GM21381 (cell line): Measurements from ENCODE around the gene CD300E.
"Not testable (repeated sequence)": the region's sequence is repeated elsewhere in the genome, so short reads cannot be mapped to it uniquely, and the experiment has no call there.

Source experiments
- ATAC-seq: cut with Tn5 transposase; IDR thresholded peaks from one replicate; pipeline ENCODE4 v1.9.1; 2021; ENCODE audit warnings: mild to moderate bottlenecking, moderate library complexity; ENCODE audit not compliant: unreplicated experiment

The CD300E gene

GRCh38 chr17:74636541-74637085 is 13.1 kb upstream of the CD300E start:
- not testable (repeated sequence) for ATAC-seq

GRCh38 chr17:74635418-74635817 is 11.9 kb upstream of the CD300E start:
- ATAC-seq: no peak

DNA sequence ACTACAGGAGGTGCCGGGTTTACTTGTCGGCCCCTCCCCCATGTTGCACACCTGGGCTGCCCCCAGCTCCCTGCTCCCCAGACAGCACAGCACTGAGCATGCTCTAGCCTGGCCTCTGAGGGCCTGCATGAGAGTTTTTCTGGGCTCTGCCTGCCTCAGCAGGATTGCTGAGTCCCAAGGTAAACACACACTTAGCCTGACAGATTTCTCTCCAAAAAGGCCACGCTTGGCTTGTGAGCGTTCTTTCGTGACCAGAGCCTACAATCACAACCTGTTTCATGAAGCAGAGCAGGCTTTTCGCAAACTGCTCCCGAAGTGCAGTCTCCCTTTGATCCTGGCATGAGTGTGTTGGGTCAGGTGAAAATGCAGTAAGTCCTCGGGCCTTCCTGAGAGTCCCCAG is 9.8 kb upstream of the CD300E start:
- ATAC-seq: no peak

DNA sequence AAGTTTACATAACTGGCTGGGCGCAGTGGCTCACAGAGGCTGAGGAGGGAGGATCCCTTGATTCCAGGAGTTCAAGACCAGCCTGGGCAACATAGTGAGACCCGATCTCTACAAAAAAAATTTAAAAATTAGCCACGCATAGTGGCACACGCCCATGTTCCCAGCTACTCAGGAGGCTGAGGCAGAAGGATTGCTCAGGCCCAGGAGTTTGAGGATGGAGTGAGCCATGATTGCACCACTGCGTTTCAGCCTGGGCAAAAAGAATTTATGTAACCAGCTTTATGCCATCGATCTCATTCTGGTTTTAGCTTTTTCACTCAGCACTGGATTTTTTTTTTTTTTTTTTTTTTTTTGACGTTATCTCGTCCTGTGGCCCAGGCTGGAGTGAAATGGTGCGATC is 9.1 kb upstream of the CD300E start:
- ATAC-seq: no peak

DNA sequence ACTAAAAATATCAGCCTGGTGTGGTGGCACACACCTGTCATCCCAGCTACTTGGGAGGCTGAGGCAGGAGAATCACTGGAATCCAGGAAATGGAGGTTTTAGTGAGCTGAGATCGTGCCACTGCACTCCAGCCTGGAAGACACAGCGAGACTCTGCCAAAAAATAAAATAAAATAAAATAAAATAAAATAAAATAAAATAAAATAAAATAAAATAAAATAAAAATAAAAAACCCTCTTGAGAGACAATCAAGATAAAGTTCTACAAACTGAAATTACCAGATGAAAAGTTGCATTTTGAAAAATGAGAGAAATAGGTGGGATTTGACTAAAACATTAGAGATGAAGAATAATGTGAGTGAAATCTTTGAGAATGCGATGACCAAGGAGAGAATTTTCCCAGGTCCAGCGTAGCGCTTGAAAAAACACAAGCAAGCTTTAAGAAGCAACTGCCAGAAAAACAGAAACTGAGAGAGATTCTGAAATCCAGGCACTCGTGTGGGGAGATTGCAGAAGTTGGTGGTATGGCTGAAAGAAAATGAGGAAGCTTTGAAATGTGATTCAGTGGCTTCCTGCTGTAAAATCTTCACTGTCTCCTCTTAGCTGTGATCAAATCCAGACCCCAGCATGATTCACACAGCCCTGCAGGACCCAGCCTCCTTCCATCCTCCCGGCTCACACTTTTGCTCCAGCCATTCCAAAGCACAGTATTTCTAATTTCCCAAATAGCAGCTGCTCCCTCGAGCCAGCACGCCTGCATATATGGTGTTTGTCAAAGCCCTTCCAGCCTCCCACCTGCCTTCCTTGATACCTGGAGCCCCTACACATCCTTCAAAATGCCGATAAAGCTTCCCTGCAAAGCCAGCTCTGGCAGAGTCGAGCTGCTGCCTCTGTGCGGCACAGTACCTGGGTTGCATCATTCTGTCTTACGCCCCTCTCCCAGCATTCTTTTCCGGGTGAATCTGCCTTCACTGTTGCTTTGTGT is 8.2 kb upstream of the CD300E start:
- ATAC-seq: no peak

GRCh38 chr17:74630251-74630650 is 6.7 kb upstream of the CD300E start:
- not testable (repeated sequence) for ATAC-seq

DNA sequence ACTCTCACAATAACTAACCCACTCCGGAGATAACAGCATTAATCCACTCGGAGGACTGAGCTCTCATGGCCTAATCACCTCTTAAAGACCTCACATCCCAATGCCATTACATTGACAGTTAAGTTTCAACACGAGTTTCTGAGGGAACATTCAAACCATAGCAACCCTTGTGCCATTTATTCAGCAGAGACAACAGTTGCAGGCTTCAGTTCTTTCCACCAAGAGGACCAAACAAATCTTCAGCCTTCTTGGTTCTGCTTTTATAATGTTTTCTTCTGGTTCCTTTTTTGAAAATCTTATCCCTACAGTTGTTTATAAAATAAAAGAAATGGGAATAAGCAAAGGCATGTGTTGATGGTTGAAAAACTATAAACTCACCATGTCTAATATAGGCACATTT is 2.1 kb upstream of the CD300E start:
- no peak for ATAC-seq

DNA sequence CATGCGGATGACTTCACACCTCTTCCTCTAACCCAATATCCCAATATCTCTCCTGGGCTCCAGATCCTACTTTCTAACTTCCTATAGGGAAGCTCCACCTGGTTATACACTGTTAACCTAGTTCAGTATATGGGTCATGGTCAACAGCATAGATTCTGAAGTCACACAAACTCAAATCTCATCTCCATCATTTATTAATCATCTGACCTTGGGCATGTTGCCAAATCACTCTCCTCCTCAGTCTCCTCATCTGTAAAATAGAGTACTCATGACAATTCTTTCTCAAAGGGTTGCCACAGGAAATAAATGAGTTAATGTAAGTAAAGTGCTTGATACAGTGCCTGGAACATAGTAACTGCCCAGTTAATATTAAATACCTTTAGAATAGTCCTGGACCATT is 593 bp upstream of the CD300E start:
- no peak for ATAC-seq

GRCh38 chr17:74619077-74619673 is 4.4 kb downstream of the CD300E start:
- ATAC-seq: no peak

GRCh38 chr17:74618451-74618850 is 5.1 kb downstream of the CD300E start:
- no peak for ATAC-seq

- no peak for ATAC-seq
Measured at GRCh38 chr17:74616696-74617095, 6.8 kb downstream of the CD300E start.

- ATAC-seq: no peak
Measured at GRCh38 chr17:74612046-74612445, 11.5 kb downstream of the CD300E start.

GRCh38 chr17:74610108-74610507 is 13.4 kb downstream of the CD300E start:
- no peak for ATAC-seq

DNA sequence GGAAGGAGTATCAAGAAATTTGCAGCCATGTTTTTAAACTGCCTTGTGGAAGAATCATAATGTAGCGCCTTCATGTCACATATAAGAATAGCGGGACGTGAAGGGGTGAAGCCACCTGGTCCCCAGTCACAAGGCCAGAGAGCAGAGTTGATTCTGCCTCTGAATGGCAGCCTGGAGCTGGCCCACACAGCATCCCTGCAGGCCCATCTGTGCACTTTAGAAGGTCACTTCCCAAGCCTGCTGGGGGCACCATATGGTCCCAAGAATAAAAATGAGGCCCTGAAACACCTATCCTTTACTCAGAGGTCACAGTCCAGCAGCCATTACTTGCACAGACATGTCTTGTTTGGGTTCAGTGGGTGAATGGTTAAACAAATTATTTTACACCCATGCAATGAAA is 15.0 kb downstream of the CD300E start:
- no peak for ATAC-seq

- ATAC-seq: no peak
Measured at GRCh38 chr17:74607221-74607620, 16.3 kb downstream of the CD300E start.

GRCh38 chr17:74606050-74606449 is 17.5 kb downstream of the CD300E start:
- no peak for ATAC-seq

GRCh38 chr17:74605361-74605760 is 18.2 kb downstream of the CD300E start:
- no peak for ATAC-seq

DNA sequence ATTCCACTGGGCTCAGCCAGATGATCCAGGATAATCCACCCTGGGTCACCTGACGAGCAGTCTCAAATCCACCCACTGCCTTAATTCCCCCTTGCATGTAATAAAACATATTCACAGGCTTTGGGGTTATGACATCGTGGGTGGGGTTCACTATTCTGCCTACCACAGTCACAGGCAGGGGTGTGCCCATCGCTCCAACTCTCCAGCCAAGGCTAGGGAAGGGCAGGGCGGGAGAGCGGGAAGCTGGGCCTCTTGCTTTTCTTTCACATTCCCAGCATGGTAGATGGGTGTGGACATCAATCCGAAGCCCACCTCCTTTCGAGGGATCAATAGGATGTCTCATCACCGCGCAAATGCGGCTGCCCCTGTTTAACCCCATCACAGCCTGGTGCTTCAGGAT is 18.8 kb downstream of the CD300E start:
- ATAC-seq: no peak

DNA sequence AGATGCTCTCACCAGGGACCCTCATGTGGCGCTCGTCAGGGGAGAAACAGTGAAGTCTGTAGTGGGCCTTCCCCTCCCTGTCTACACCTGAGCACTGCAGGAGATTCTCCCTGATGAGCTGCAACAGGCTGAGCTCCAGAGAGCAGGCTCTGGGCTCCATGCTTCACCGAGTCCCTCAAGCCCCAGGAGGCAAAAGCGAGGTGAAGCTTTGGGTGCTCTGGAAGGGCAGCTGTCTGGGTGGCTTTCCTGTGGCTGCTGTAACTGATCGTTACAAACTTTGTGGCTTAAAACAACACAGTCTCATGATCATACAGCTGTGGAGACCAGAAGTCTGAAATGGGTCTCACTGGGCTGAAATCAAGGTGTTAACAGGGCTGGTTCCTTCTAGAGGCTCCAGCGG is 19.3 kb downstream of the CD300E start:
- ATAC-seq: no peak

DNA sequence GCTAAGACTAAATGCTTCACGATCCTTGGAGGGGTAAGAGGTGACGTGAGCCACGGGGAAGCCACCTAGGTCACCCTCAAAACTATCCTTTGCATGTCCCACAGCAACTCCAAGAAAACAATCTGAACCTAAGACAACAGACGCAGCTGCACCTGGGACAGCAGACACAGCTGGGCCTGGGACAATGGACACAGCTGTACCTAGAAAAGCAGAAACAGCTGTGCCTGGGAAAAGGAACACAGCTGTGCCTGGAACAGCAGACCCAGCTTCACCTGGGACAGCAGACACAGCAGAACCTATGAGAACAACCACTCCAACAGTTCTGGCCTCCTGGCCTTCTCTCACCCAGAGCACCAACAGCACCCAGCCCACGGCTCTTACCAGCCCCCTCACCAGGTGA is 19.8 kb downstream of the CD300E start:
- no peak for ATAC-seq

GRCh38 chr17:74603037-74603635 is 20.4 kb downstream of the CD300E start:
- no peak for ATAC-seq
